ENCODE data around the gene PDZRN3. TPM values are rescaled to one million over a fixed set of nuclear protein-coding genes. Genes with fewer than 3 reads are reported as not detected.

PDZRN3 gene
- total and polyA plus RNA-seq, 2 donors (not counting 3 experiments of a cell fraction or from before 2014, with no cell fraction given): not detected

DNA sequence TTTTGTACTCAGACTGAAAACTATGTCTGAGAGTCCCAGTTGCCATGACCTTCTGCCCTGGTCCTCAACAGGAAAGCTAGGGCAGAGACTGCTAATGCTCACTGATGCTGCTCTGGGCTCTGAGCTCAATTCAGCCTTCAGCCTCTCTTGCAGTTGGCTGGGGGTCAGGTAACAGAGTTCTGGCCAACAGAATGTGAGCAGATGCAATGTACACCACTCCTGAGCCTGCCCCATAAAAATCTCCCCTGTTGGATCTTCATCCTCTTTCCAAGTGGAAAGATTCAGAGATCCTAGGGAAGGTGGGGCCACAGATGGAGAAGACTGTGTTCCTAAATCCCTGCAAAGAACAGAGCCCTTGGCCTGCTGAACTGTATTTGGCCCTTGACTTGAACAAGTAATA lies 87.8 kb downstream of the PDZRN3 start:
- no peak overlapping the region for H3K27ac ChIP-seq (ENCODE audit: insufficient read depth, low read depth, low read length)
- DNase-seq (ENCODE audit: low read depth, low spot score) (no peak), FAIRE-seq (no peak)
- H3K36me3 ChIP-seq (ENCODE audit: control insufficient read depth in 2 of 2, extremely low read depth in 1 of 2, insufficient read depth in 2 of 2, low read length in 2 of 2): no peaks in the 10 kb centered on the region
- no peak overlapping the region for H3K4me3 ChIP-seq (replicated peaks in 1 of 3; ENCODE audit: insufficient read depth in 1 of 3, low read depth in 1 of 3, low read length in 3 of 3)
- no peaks in the 10 kb centered on the region for H3K27me3 ChIP-seq (ENCODE audit: control insufficient read depth in 2 of 2, insufficient read depth in 2 of 2, low read length in 2 of 2)
- no peak overlapping the region for H2AFZ ChIP-seq (ENCODE audit: low read depth, low read length)
- H3K4me2 ChIP-seq (ENCODE audit: insufficient read depth, low read length): no peak overlapping the region
- BruUV-seq (replicated peaks): no TSS peak
- CTCF ChIA-PET: no interaction called here
- dilution Hi-C loops (cut with MboI; ENCODE audit: extremely low pct_ligation_motif_present, low sequenced_read_pairs) (no loop called here), intact Hi-C loops (cut with micrococcal nuclease) (no loop called here)
- H3K4me1 ChIP-seq (ENCODE audit: control insufficient read depth, extremely low read depth, insufficient read depth, low read length): no peaks in the 10 kb centered on the region
- H4K20me1 ChIP-seq (replicated peaks; ENCODE audit: control insufficient read depth, extremely low read depth, insufficient read depth, low read length): no peaks in the 10 kb centered on the region
- H3K79me2 ChIP-seq (ENCODE audit: control insufficient read depth, insufficient read depth, low read length): no peaks in the 10 kb centered on the region
- no peaks in the 10 kb centered on the region for H3K9me3 ChIP-seq (replicated peaks; ENCODE audit: control insufficient read depth, insufficient read depth, low read length)
- H3K9ac ChIP-seq (replicated peaks; ENCODE audit: extremely low read depth, insufficient read depth, low read length): no peak overlapping the region
- no peak for TF ChIP-seq JUN (IDR thresholded peaks at IDR 0.05; ENCODE audit: borderline replicate concordance, insufficient read depth, insufficient read length, low read depth)
- no peak for TF ChIP-seq FOS (IDR thresholded peaks at IDR 0.05; ENCODE audit: borderline replicate concordance, insufficient read depth, low read length)
- TF ChIP-seq EZH2 (IDR thresholded peaks at IDR 0.05; ENCODE audit: borderline replicate concordance, low read depth, low read length, severe bottlenecking): no peak
- TF ChIP-seq GATA2 (IDR thresholded peaks at IDR 0.05; ENCODE audit: insufficient read depth, insufficient read length, low read depth, low read length): no peak
- TF ChIP-seq, protein P1, sequence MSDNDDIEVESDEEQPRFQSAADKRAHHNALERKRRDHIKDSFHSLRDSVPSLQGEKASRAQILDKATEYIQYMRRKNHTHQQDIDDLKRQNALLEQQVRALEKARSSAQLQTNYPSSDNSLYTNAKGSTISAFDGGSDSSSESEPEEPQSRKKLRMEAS (IDR thresholded peaks at IDR 0.05; ENCODE audit: insufficient read depth, insufficient read length): no peak
- TF ChIP-seq MYC (IDR thresholded peaks at IDR 0.05; ENCODE audit: low read depth, low read length): no peak
- TF ChIP-seq POLR2AphosphoS5 (IDR thresholded peaks at IDR 0.05; ENCODE audit: insufficient read depth, low read depth, low read length): no peak
- TF ChIP-seq POLR2A (IDR thresholded peaks at IDR 0.05; ENCODE audit: low read depth, low read length): no peak
- TF ChIP-seq, protein P2, sequence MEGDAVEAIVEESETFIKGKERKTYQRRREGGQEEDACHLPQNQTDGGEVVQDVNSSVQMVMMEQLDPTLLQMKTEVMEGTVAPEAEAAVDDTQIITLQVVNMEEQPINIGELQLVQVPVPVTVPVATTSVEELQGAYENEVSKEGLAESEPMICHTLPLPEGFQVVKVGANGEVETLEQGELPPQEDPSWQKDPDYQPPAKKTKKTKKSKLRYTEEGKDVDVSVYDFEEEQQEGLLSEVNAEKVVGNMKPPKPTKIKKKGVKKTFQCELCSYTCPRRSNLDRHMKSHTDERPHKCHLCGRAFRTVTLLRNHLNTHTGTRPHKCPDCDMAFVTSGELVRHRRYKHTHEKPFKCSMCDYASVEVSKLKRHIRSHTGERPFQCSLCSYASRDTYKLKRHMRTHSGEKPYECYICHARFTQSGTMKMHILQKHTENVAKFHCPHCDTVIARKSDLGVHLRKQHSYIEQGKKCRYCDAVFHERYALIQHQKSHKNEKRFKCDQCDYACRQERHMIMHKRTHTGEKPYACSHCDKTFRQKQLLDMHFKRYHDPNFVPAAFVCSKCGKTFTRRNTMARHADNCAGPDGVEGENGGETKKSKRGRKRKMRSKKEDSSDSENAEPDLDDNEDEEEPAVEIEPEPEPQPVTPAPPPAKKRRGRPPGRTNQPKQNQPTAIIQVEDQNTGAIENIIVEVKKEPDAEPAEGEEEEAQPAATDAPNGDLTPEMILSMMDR (IDR thresholded peaks at IDR 0.05; ENCODE audit: extremely low read depth in 1 of 2, insufficient read depth in 1 of 2, low read depth in 1 of 2, low read length in 2 of 2): no peak
- POLR2A ChIA-PET: no interaction called here
- H3K9me1 ChIP-seq (replicated peaks; ENCODE audit: control insufficient read depth, extremely low read depth, insufficient read depth, low read length): no peaks in the 10 kb centered on the region
